Measurements from ENCODE around the gene ENHO. TPM values are rescaled to one million over a fixed set of nuclear protein-coding genes. Genes with fewer than 3 reads are reported as not detected.

ENHO gene
- total RNA-seq, 1 experiment from 2014 or later: not detected

DNA sequence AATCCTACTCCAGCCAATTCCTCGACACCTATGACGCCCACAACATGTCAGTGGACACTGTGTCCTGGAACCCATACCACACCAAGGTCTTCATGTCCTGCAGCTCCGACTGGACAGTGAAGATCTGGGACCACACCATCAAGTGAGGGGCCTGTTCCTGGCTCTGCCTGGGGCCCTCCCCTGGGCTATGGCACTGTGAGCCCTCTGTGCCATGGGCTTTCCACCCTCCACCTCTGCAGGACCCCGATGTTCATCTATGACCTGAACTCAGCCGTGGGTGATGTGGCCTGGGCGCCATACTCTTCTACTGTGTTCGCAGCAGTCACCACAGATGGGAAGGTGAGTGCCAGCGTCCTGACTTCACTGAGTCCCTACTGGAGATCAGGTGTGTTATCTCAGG, 8.4 kb downstream of the ENHO start:
- no peak overlapping the region for H3K4me3 ChIP-seq
- H3K9me3 ChIP-seq (replicated peaks): no peaks in the 10 kb centered on the region
- H3K27ac ChIP-seq: no peak overlapping the region
- H3K4me1 ChIP-seq (replicated peaks): no peaks in the 10 kb centered on the region
- DNase-seq (ENCODE audit: low read depth in 1 of 2, low spot score in 2 of 2): no peak
- H3K36me3 ChIP-seq: no peaks in the 10 kb centered on the region
- H3K27me3 ChIP-seq (replicated peaks): no peaks in the 10 kb centered on the region

DNA sequence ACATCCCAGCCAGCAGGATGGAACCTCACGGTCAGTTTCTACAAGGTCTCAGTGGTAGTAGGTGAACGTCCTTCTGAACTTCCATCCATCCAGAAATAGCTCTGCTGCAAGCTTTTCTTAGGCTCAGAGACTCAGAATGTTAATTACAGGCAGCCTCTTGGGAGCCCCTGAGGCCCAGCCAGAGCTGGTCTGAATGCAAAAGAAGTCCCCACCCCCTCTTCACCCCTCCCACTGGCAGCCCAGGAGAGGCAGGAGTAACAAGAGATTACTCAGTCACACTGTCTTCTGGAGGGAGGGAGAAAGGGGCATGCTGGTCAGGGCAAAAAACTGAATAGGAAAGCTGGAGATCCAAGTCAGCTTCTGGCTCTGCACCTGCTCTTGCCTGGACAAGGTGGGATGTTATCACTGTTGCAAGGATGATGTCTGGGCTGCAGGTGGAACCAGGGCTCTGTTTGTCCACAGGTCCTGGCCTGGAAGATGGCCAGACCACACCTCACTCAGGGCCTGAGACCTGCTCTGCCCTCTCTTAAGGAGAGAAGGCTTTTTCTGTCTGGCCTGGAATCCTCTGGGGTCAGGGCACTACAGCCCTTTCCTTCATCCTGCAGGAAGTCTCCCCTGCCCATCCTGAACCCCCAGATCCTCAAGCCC, 9.1 kb downstream of the ENHO start:
- no peak for DNase-seq (ENCODE audit: low read depth in 1 of 2, low spot score in 2 of 2)
- Histone ChIP-seq H3K36me3 (no peaks in the 10 kb centered on the region), H3K4me1 (replicated peaks) (no peaks in the 10 kb centered on the region), H3K27me3 (replicated peaks) (no peaks in the 10 kb centered on the region), H3K9me3 (replicated peaks) (no peaks in the 10 kb centered on the region), H3K27ac (no peak overlapping the region), H3K4me3 (no peak overlapping the region)

DNA sequence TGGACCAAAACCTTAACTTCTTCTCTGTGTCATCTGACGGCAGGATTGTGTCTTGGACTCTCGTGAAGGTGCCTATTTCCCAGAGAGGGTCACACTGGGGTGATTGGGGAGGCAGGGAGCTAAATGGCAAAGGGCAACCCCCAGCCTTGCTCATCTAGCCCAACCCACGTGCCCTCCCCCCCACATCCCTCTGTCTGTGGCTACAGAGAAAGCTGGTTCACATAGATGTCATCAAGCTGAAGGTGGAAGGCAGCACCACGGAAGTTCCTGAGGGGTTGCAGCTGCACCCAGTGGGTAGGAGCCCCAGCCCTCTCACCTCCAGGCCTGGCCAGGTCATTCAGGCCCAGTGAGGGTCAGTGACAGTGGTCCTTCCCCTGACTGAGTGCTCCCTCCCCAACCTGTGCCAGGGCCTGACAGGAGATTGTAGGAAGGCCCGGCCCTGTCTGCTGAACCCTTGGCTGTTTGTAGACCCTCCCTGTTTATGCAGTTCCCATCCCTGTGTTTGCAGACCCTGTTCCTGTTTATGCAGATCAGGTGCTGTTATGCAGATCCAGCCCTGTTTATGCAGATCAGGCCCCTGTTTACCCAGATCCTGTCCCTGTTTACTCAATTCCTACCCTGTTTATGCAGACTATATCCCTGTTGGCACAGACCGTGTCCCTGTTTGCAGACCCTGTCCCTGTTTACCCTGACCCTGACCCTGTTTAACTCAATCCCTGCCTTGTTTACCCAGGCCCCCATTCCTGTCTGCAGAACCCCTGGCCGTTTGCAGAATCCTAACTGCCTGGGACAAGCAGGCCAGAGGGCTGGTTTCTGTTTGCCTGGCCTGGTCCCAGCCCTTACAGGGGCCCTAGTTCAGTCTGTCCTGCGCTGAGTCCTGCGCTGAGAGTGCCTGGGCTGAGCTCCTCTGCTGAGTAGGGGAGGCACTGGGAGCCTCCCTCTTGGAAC, 10.4 kb downstream of the ENHO start:
- no peaks in the 10 kb centered on the region for H3K27me3 ChIP-seq (replicated peaks)
- H3K9me3 ChIP-seq (replicated peaks): no peaks in the 10 kb centered on the region
- no peak overlapping the region for H3K27ac ChIP-seq
- no peak overlapping the region for H3K4me3 ChIP-seq
- no peaks in the 10 kb centered on the region for H3K36me3 ChIP-seq
- no peak for DNase-seq (ENCODE audit: low read depth in 1 of 2, low spot score in 2 of 2)
- H3K4me1 ChIP-seq (replicated peaks): no peaks in the 10 kb centered on the region

DNA sequence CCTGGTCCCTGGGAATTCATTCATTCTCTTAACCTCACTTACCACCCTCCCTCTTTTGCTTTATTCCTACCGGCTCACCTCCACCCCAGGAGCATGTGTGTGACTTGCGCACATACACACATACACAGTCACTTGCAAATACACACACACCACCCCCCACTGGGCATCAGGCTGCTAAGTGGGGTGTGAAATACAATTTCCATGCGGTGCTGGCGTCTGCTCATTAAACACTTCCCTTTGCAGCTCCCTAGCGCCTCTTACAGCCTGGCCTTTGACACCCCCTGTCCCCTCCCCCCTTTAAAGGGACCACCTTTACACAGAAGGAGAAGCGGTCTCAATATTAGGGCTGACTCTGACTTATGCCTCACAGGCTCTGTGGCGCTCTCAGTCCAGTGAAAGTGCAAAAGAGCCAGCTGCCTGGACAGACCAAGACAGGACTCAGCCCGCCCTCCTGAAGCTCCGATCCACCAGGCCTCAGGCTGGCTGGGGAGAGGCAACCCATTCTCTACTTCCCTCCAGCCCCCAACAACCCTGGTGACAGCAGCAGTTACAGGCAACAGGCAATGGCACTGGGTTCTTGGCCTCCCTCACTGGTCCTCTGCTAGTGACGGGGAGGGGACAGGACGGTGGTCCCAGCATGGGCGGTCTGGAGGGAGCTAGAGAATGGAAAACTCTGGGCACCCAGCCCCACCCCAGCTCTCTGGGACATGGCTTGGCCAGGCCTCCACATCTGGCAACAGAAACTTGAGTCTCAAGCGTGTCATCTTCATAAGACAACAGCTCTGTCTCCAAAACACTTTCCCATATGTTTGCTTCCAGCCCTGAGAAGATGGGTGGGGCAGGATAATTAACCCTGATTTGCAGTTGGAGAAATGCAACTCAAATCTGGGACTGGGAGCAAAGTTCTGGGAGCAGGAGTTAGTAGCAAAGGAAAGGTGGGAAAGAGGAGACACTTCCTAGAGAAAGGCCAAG, 12.0 kb downstream of the ENHO start:
- Histone ChIP-seq H3K4me3 (no peak overlapping the region), H3K4me1 (replicated peaks) (no peaks in the 10 kb centered on the region), H3K9me3 (replicated peaks) (no peaks in the 10 kb centered on the region), H3K36me3 (no peaks in the 10 kb centered on the region), H3K27ac (no peak overlapping the region), H3K27me3 (replicated peaks) (no peaks in the 10 kb centered on the region)
- DNase-seq (ENCODE audit: low read depth in 1 of 2, low spot score in 2 of 2): no peak

DNA sequence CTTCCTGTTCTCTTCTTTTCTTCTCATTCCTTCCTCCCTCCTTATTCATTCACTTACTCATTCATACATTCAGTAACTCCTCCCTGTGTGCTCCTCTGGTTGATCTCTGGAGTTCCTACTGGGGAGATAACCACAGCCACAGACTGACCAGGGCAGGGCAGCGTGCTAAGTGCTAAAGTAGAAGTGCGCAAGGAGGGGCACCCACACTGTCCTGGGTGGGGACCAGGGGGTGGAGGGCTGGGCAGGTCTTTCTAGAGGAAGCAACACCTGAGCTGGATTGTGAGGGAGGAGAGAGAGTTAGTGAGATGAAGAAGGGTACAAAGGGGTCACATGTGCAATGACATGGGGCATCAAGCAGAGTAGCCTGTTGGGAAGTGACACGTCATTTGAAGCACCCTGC, 13.8 kb downstream of the ENHO start:
- H3K9me3 ChIP-seq (replicated peaks): no peaks in the 10 kb centered on the region
- H3K4me3 ChIP-seq: no peak overlapping the region
- no peaks in the 10 kb centered on the region for H3K4me1 ChIP-seq (replicated peaks)
- H3K36me3 ChIP-seq: no peaks in the 10 kb centered on the region
- no peak overlapping the region for H3K27ac ChIP-seq
- no peak for DNase-seq (ENCODE audit: low read depth in 1 of 2, low spot score in 2 of 2)
- H3K27me3 ChIP-seq (replicated peaks): no peaks in the 10 kb centered on the region

DNA sequence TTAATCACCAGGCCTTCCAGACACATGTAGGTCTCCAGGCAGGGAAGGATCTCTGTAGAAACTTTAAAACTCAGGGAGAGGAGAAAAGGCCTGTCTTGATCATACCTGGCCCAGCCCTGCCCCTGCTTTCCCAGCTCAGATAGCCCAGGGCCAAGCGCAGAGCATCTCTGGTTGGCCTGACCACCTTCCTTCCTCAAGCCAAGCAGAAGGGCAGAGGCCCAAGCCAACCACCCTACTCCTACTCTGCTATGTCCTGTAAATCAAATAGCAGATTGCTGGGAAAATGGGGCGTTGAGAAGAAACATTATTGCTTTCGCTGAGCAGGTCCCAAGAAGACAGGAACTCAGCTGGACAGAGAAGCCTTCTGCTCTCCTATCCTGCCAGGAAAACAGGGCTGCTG, 14.3 kb downstream of the ENHO start:
- Histone ChIP-seq H3K4me1 (replicated peaks) (no peaks in the 10 kb centered on the region), H3K9me3 (replicated peaks) (no peaks in the 10 kb centered on the region), H3K36me3 (no peaks in the 10 kb centered on the region), H3K27ac (no peak overlapping the region), H3K4me3 (no peak overlapping the region), H3K27me3 (replicated peaks) (no peaks in the 10 kb centered on the region)
- DNase-seq (ENCODE audit: low read depth in 1 of 2, low spot score in 2 of 2): no peak

DNA sequence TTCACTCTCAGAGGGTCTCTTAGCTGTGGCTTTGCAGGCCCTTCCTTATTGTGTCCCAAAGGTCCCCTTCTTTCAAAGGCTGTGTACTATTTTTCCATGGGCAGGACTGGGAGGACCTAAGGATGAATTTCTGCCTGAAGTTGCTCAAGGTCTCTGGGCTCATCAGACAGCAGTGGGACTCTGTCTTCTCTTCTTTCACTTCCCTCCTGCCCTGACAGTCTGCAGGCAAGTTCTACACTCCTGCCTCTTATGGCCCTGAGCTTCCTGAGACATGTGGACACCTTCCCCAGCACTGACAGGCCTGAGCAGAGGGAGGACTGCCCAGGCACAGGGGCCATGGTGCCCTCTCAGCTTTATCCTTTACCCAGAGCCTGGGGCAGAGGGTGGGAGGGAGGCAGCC, 14.8 kb downstream of the ENHO start:
- H3K27ac ChIP-seq: no peak overlapping the region

DNA sequence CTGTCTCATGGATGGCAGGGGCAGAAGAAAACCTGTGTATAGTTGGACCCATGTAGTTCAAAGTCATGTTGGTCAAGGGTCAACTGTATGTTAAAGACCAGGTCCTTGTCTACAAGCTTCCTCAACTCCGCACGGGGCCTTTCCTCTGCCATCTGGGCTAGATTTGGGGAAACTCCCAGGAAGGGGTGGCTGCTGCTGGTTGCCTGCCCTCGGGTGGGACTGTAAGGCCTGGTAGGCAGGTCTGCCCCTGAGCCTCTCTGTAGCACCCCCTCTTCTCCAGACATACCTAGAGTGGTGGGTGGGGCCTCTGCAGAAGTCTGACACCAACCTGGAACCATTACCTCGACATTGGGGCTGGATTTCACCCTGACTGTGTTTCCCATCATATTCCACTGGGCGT, 15.2 kb downstream of the ENHO start:
- Histone ChIP-seq H3K4me3 (no peak overlapping the region), H3K36me3 (no peaks in the 10 kb centered on the region), H3K27ac (no peak overlapping the region), H3K4me1 (replicated peaks) (no peaks in the 10 kb centered on the region), H3K27me3 (replicated peaks) (no peaks in the 10 kb centered on the region), H3K9me3 (replicated peaks) (no peaks in the 10 kb centered on the region)
- no peak for DNase-seq (ENCODE audit: low read depth in 1 of 2, low spot score in 2 of 2)

More for the DNA sequence above, 14.8 kb downstream of the ENHO start:
- no peak for DNase-seq (ENCODE audit: low read depth in 1 of 2, low spot score in 2 of 2)
- Histone ChIP-seq H3K36me3 (no peaks in the 10 kb centered on the region), H3K4me1 (replicated peaks) (no peaks in the 10 kb centered on the region), H3K4me3 (no peak overlapping the region), H3K9me3 (replicated peaks) (no peaks in the 10 kb centered on the region), H3K27me3 (replicated peaks) (no peaks in the 10 kb centered on the region)

DNA sequence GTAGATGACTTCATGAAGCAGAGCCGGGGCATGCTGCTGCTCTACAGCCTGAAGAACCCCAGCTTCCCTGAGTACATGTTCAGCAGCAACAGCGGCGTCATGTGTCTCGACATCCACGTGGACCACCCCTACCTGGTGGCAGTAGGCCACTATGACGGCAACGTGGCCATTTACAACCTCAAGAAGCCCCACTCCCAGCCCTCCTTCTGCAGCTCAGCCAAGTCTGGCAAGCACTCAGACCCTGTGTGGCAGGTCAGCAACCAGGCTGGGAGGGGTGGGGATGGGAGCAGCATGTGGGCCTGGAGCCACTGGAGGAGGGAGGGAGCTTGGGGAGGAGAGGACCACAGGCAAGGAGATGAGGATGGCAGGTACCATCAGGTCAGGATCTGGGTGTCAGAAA, 16.2 kb downstream of the ENHO start:
- Histone ChIP-seq H3K9me3 (replicated peaks) (no peaks in the 10 kb centered on the region), H3K4me3 (no peak overlapping the region), H3K27me3 (replicated peaks) (no peaks in the 10 kb centered on the region), H3K27ac (no peak overlapping the region), H3K4me1 (replicated peaks) (no peaks in the 10 kb centered on the region), H3K36me3 (no peaks in the 10 kb centered on the region)
- DNase-seq (ENCODE audit: low read depth in 1 of 2, low spot score in 2 of 2): no peak

DNA sequence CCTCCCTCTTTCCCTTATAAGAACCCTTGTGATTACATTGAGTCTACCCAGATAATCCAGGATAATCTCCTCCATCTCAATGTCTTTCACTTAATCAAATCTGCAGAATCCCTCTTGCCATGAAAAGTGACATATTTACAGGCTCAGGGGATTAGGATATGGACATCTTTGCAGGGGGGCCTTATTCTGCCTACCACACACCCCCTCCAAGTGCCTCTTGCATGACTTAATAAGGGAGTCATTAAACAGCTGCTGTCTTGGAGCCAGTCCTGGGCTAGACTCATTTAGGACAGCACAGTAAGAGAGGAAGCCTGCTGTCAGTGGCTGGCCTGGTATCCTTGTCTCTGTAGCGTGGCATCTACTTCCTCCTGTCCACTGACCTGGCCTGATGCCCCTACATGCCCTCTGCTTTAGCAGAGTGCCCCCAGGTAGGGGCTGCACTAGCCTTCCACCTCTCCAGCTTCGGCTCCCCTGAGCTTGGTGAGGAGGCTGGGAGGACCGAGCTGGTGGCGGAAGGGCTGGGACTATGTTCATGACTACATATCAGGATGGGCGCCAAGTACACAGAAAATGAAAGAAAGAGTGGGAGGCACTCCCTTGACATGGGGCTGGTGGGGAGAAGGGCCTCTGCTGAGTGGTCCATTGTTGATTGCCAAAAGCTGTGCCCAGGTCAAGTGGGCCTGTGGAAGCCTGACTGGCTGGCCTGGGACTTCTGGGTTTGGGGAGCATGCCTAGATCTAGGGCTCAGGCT, 17.2 kb downstream of the ENHO start:
- no peak overlapping the region for H3K27ac ChIP-seq
- no peak for DNase-seq (ENCODE audit: low read depth in 1 of 2, low spot score in 2 of 2)

DNA sequence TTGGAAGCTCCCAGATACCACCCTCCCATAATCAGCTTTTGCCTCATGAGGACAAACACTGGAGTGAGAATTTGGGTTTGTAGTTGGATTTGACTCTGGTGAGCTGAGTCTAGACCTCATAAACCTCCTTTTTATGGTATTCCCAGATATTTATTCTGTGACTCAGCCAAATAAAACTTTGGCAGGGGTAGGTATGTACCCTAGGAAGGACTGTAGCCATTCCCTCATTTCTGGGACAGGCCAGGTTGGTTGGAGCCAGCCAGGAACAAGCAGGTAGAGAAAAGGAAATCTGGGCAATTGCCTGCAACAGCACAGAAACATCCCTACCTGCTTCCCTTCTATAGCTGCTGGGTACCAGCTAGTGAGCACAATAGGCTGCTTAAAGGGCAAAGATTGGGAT, 19.4 kb downstream of the ENHO start:
- Histone ChIP-seq H3K4me3 (no peak overlapping the region), H3K27ac (no peak overlapping the region), H3K9me3 (replicated peaks) (no peaks in the 10 kb centered on the region), H3K27me3 (replicated peaks) (no peaks in the 10 kb centered on the region), H3K36me3 (no peaks in the 10 kb centered on the region), H3K4me1 (replicated peaks) (no peaks in the 10 kb centered on the region)
- DNase-seq (ENCODE audit: low read depth in 1 of 2, low spot score in 2 of 2): no peak

More for the DNA sequence above, 17.2 kb downstream of the ENHO start:
- Histone ChIP-seq H3K4me1 (replicated peaks) (no peaks in the 10 kb centered on the region), H3K36me3 (no peaks in the 10 kb centered on the region), H3K4me3 (no peak overlapping the region), H3K27me3 (replicated peaks) (no peaks in the 10 kb centered on the region), H3K9me3 (replicated peaks) (no peaks in the 10 kb centered on the region)

DNA sequence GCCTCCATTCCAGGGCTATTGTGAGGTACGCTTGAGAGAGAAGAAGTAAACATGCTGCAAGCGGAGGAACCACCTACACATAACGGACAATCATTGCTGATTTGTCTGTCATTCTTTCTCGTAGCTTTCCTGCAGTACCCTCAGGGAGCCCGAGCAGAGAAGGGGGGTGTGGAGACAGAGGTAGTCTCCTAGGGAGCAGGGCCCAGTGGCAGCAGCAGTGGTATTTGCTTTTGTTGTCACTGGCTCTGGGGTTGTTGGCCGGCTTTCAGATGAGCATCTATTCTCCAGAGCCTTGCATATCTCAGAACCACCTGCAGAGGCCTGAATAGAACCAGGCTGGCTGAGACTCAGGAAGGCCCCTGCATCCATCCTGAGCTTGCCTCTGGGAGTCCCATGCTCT, 19.9 kb downstream of the ENHO start:
- Histone ChIP-seq H3K36me3 (no peaks in the 10 kb centered on the region), H3K4me3 (no peak overlapping the region), H3K9me3 (replicated peaks) (no peaks in the 10 kb centered on the region), H3K27ac (no peak overlapping the region), H3K4me1 (replicated peaks) (no peaks in the 10 kb centered on the region), H3K27me3 (replicated peaks) (no peaks in the 10 kb centered on the region)
- no peak for DNase-seq (ENCODE audit: low read depth in 1 of 2, low spot score in 2 of 2)

DNA sequence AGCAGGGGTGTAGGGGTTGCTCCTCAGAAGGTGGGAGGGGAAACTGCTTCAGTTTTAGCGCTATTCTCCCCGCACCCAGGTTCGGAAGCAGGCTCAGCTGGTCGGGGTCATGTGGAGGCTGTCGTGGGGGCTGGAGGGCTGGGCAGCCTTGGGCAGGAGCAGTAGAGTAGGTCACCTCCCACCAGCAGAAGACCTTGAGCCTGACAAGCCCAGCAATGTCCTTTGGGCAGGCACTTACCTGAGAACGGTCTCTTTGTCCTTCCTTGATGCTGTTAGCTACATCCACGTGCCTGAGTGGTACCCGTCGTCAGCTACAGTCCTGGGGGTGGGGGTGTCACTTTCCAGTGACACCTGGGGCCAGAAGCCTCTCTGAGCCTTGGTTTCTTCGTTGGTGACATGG, 20.3 kb downstream of the ENHO start:
- H3K9me3 ChIP-seq (replicated peaks): no peaks in the 10 kb centered on the region
- DNase-seq (ENCODE audit: low read depth in 1 of 2, low spot score in 2 of 2): no peak
- no peaks in the 10 kb centered on the region for H3K27me3 ChIP-seq (replicated peaks)
- H3K36me3 ChIP-seq: no peaks in the 10 kb centered on the region
- H3K4me1 ChIP-seq (replicated peaks): no peaks in the 10 kb centered on the region
- H3K4me3 ChIP-seq: no peak overlapping the region
- no peak overlapping the region for H3K27ac ChIP-seq

Measured in SJSA1 (cell line).